ENCODE measurements around the gene PDXK. TPM values are rescaled to one million over a fixed set of nuclear protein-coding genes. Genes with fewer than 3 reads are reported as not detected.
A peak's percentile ranks its signal among the peaks of the same experiment; 100 is the strongest.

The PDXK gene
- total RNA-seq, 3 donors from 2014 or later, result 51.5 to 79.2 (median 65.6) TPM

GRCh38 chr21:43758811-43759210 is 39.9 kb downstream of the PDXK start:
- intact Hi-C loops (cut with DNase I; ENCODE audit: low total_unique reads), result loop anchor here (1.0 kb wide), 1 partner anchor 16 kb away; no protein-coding TSS in a partner anchor
- Histone ChIP-seq H3K27me3 (no peaks in the 10 kb centered on the region), H3K36me3 (no peaks in the 10 kb centered on the region), H3K9me3 (no peaks in the 10 kb centered on the region), H3K27ac (peak overlapping the region; percentile 73 to 82), H3K4me3 (peak overlapping the region in 1 of 3 donors; percentile 42), H3K4me1 (peaks cover 0 to 12% of the 10 kb centered on the region in 2 donors)
- no peak for DNase-seq (ENCODE audit: low spot score in 2 of 2)
- TF ChIP-seq POLR2AphosphoS5 (IDR thresholded peaks at IDR 0.05) (no peak), CTCF (IDR thresholded peaks at IDR 0.05) (no peak), POLR2A (IDR thresholded peaks at IDR 0.05) (no peak)

- no peak for DNase-seq (ENCODE audit: low spot score in 2 of 2)
- H3K27ac ChIP-seq, result peak overlapping the region; percentile 73 to 82
- no peak for TF ChIP-seq CTCF (IDR thresholded peaks at IDR 0.05)
- TF ChIP-seq POLR2A (IDR thresholded peaks at IDR 0.05), result no peak
- TF ChIP-seq POLR2AphosphoS5 (IDR thresholded peaks at IDR 0.05), result no peak
- no peaks in the 10 kb centered on the region for H3K27me3 ChIP-seq
- intact Hi-C loops (cut with DNase I; ENCODE audit: low total_unique reads), result loop anchor here (1.0 kb wide), 1 partner anchor 16 kb away; no protein-coding TSS in a partner anchor
- H3K4me1 ChIP-seq, result peaks cover 0 to 12% of the 10 kb centered on the region in 2 donors
- no peaks in the 10 kb centered on the region for H3K9me3 ChIP-seq
- H3K36me3 ChIP-seq, result no peaks in the 10 kb centered on the region
- no peak overlapping the region for H3K4me3 ChIP-seq
These were observed 40.7 kb downstream of the PDXK start for GRCh38 chr21:43759651-43760050.

- no peaks in the 10 kb centered on the region for H3K36me3 ChIP-seq
These were observed 41.5 kb downstream of the PDXK start for GRCh38 chr21:43760391-43760958.

GRCh38 chr21:43761886-43762285 is 43.0 kb downstream of the PDXK start:
- Histone ChIP-seq H3K27ac (no peak overlapping the region), H3K36me3 (no peaks in the 10 kb centered on the region), H3K9me3 (no peaks in the 10 kb centered on the region), H3K4me1 (peaks cover 0 to 7% of the 10 kb centered on the region in 2 donors), H3K27me3 (no peaks in the 10 kb centered on the region), H3K4me3 (no peak overlapping the region)
- TF ChIP-seq POLR2A (IDR thresholded peaks at IDR 0.05), result no peak
- DNase-seq (ENCODE audit: low spot score in 2 of 2), result no peak
- intact Hi-C loops (cut with DNase I; ENCODE audit: low total_unique reads), result no loop called here

More at GRCh38 chr21:43760391-43760958, 41.5 kb downstream of the PDXK start:
- Histone ChIP-seq H3K9me3 (no peaks in the 10 kb centered on the region), H3K27ac (no peak overlapping the region), H3K4me3 (no peak overlapping the region), H3K27me3 (no peaks in the 10 kb centered on the region), H3K4me1 (peaks cover 0 to 12% of the 10 kb centered on the region in 2 donors)
- intact Hi-C loops (cut with DNase I; ENCODE audit: low total_unique reads), result no loop called here
- TF ChIP-seq POLR2AphosphoS5 (IDR thresholded peaks at IDR 0.05) (no peak), CTCF (IDR thresholded peaks at IDR 0.05) (no peak), POLR2A (IDR thresholded peaks at IDR 0.05) (no peak)
- DNase-seq (ENCODE audit: low spot score in 2 of 2), result no peak

GRCh38 chr21:43762303-43763128 is 43.6 kb downstream of the PDXK start:
- TF ChIP-seq POLR2A (IDR thresholded peaks at IDR 0.05) (no peak), POLR2AphosphoS5 (IDR thresholded peaks at IDR 0.05) (no peak), CTCF (IDR thresholded peaks at IDR 0.05) (no peak)
- H3K4me1 ChIP-seq, result peaks cover 0 to 1% of the 10 kb centered on the region in 2 donors
- no peaks in the 10 kb centered on the region for H3K36me3 ChIP-seq

More at GRCh38 chr21:43762303-43763128, 43.6 kb downstream of the PDXK start:
- Histone ChIP-seq H3K9me3 (no peaks in the 10 kb centered on the region), H3K4me3 (no peak overlapping the region), H3K27me3 (no peaks in the 10 kb centered on the region), H3K27ac (no peak overlapping the region)
- intact Hi-C loops (cut with DNase I; ENCODE audit: low total_unique reads), result no loop called here
- DNase-seq (ENCODE audit: low spot score in 2 of 2), result no peak

Data from breast epithelium (tissue), 4 donors.